GM19397 (cell line): ENCODE measurements around the gene CNTNAP2.

ENCODE experiments used
- ATAC-seq: cut with Tn5 transposase; IDR thresholded peaks from one replicate; pipeline ENCODE4 v1.9.1; 2021; ENCODE audit warnings: mild to moderate bottlenecking, moderate library complexity; ENCODE audit not compliant: unreplicated experiment

CNTNAP2 gene

DNA sequence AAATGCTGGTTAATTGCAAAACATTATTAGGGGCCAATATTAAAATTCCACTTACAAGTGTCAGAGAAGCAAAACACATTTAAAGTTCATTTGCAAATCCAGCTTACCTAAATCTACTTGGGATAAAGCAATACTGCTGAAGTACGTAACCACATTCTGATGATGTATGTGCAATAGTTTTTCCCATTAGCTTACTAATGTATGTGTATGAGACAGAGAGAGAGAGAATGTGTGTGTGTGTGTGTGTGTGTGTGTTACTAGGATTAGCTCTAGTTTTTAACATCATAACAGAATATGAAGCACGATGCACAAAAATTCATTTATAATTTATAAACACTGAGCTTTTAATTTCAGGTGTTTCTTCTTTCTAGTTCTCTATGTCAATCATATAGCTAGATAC, 1399.8 kb downstream of the CNTNAP2 start:
- no peak for ATAC-seq

DNA sequence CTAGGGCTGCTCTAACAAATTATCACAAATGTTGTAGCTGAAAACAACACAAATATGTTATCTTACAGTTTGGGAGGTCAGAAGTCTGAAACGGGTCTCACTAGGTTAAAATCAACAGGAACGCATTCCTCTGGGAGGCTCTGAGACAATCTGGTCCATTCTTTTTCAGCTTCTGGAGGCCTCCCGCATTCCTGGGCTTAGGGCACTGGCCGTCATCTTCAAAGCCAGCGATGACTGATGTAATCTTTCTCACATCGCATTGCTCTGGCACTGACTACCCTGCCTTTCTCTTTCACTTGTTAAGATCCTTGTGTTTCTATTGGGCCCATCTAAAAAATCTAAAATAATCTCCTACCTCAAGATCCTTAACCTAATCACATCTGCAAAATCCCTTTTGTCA, 1402.5 kb downstream of the CNTNAP2 start:
- ATAC-seq, result no peak

DNA sequence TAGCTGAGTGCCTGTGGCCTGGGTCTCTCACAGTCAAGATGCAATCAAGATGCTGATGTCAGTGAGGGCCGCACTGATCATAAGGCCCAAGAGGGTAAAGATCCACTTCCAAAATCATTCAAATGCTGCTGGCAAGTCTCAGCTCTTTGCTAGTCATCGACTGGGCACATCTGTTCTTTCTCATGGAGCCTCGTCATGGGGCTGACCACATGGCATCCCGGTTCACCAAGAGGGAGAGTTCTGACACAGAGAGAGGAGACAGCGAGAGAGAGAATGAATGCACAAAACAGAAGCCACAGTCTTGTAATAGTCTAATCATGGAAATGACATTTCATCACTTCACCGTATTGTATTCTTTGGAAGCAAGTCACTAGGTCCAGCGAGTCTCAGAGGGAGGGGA, 1406.5 kb downstream of the CNTNAP2 start:
- ATAC-seq, result no peak

DNA sequence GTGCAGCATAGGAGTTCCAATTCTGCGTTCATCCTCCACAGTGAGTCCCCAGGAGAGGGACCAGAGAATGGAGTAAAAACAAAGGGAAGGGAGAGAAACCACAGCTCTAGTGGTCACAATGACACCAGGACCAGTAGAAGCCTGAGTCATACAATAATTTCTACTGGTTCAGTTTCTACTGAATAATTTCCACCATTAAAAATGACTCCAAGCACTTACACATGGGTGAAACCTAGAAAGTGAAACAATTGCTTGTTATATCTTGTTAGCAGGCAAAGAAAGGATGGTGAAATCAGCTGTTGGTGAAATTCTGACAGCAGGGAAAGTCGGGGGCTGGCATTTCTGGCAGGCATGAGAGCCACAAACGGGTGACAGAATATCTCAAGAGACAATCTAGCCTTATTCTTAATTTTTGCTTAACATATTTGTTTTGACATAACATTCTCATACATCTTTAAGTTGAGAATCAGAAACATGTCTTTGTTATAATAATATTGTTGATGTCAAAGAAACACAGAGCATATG, 1408.2 kb downstream of the CNTNAP2 start:
- no peak for ATAC-seq

DNA sequence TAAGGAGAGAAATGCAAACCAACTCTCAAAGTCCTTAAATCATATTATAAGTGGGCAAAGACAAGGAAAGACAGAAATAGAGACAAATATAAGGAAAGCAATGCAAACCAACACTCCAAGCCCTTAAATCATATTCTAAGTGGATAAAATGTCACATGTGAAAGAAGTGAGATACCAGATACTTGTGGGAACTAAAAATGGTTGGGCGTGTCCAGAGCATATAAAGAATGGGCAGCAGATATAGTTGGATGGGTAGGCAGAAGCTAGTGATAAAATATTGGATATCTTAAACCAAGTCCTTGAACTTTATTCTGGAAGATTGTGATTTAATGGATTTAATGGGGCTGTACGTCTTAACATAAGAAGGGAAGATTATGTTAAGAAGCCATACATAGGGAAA, 1408.7 kb downstream of the CNTNAP2 start:
- ATAC-seq, result no peak

DNA sequence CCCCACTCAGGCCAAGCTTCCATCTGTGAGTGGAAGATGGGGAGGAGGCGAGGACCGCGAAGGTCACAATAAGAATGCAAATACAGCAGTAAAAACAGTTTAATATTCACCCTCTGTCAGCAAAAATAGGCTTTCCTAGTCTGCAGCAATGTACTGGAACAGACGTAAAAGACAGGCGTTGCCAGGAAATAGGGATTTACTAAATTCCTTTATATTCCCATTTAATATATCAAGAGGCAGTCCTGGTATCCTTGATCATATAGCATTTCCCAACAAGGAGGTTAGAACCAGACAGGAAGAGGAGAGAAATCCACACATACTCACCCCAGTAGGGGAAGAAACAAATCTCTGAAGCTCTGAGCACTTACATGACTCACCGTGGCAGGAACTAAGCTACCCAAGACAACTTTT, 1419.1 kb downstream of the CNTNAP2 start:
- ATAC-seq, result no peak

DNA sequence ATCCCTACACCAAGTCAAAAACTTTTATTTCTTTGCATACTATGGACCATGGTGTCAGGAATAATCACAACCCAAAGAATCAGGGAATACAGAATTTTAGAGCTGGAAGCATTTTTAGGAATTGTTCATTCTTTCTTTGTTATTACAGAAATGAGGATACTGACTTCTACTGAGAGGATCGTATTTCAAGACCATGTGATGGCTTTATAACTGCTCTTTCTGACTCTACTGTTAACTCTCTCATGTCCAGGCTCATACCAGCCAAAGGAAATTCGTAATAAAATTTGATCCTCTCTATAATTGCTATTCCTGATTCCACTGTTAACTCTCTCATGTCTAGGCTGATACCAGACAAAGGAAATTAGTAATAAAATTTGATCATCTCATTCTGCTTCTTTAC, 1423.1 kb downstream of the CNTNAP2 start:
- no peak for ATAC-seq

DNA sequence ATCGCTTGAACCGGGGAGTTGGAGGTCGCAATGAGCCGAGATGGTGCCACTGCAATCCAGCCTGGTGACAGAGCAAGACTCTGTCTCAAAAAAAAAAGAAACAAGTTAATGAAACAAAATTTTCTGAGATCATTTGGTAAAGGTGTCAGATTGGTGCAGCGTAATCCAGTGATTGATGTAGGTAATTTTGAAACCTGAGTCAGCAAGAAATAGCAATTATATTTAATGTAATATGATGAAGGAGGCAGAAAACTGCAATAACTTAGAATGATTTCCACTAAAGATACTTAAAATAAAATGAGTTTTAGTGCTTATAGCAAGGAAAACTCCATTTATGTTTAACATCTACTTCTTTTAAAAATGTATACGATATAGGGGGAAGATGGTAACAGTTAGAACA, 1424.1 kb downstream of the CNTNAP2 start:
- no peak for ATAC-seq

DNA sequence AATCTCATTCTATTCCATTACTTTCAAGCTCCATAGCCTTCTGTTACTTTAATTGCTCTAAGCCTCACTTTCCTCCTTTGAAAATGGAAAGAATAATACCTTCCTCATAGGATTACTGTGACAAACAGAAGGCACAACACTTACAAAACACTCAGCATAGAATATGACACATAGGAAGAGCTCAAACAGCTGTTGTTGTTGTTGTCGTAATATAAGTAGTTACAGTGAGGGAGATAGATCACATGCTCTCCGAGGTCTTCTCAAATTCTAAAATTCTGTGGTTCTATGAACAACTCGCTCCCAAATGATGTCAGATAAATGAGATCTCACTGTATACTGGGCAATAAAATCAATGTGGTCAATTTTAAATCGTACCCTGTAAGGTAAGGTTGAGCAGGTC, 1424.7 kb downstream of the CNTNAP2 start:
- ATAC-seq, result no peak

DNA sequence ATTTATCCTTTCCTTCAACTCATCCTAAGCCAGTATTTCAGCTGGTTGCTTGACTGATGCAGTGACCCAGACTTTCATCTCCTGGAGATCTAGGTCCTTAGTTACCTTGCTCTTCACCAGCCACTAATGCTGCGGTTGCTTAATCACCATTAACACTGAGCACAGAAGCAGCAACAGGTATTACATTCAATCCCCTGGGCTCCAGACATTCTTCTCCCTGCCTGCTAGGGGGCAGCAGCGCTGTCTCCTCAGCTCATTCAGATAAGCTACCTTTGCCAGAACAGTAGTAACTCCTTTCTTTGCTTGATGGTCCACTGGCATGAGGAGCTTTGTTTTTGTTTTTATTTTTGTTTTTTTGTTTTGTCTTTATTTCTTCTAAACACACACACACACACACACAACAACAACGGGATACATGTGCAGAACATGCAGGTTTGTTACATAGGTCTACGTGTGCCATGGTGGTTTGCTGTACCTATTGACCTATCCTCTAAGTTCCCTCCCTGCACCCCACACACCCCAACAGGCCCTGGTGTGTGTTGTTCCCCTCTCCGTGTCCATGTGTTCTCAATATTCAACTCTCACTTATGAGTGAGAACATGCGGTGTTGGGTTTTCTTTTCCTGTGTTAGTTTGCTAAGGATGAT, 1430.8 kb downstream of the CNTNAP2 start:
- no peak for ATAC-seq

DNA sequence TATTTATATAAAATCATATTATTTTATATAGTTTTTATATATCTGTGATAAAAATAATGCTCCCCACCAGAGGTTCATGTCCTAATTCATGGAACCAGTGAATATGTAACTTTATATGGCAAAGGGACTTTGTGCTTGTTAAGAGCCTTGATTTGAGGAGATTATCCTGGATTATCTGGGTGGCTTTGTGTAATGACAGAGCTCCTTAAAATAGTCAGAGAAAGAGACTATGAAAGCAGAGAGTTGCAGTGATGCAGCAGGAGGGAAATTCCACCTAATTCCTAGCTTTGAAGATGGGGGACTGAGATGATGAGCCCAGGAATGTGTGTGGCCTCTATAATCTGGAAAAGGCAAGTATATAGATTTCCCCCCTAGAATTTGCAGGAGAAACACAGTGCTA, 1439.7 kb downstream of the CNTNAP2 start:
- no peak for ATAC-seq

DNA sequence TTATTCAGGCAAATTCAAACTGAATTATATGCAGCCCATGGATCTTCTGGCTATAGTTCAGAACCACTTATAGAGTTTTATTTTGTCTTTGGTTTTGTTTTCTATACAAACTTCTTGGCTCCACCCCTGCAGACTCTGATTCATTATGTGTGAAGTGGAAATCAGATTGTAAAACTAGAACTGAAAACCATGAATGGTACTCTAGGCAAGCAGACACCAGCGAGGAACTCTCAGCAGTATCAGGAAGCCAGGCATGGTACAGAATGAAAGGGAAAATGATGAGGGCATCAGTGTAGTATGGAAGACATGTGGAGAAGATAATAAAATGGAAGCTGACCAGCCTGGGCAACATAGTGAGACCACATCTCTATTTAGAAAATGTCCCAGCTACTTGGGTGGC, 1447.1 kb downstream of the CNTNAP2 start:
- ATAC-seq, result no peak

DNA sequence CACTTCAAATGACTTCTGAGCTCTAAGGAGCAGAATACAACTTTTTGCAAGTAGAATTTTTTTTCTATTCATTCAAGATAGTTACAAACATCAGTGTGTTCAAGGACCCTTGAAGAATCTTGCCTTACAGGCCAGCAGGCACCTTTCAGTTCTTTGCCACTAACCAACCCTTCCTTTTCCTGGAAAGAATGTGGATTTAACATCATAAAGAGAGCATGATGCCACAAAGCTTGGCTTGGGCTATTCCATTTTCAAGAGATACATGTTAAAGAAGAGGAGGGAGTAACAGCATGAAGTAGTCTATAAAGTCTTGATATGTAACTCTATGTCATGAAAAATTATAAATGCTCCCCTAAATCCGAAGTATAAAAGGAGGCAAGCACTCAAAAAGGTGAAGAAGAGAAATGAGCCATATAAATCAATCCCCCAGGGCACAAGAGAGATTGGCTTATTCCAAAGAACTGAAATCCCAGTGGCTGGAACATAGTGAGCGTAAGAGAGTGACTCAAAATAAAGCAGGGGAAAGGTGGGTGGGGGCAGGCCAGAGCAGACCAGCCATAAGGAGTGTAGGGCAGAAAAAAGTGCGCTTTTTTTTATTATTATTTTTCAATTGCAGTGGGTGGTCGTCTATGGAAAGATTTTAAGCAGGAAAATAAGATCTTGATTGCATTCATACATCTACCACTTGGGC, 1448.3 kb downstream of the CNTNAP2 start:
- no peak for ATAC-seq

DNA sequence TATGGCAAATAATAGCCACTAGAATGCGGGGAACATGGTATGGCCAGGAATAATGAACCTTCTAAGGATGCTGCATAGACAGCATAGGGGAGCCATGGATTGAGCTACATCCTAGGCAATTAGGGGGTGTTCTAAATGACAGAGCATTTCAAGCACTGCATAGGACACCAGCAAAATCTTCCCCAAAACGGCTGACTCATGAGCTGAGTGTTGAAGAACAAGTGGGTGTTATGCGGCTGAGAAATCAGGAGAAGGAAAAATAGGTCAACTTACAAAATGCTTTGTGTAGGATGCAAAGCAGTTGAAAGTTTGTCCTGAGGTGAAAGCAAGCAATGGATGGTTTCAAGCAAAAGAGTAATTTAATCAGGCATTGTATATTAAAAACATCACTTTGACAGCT, 1450.4 kb downstream of the CNTNAP2 start:
- no peak for ATAC-seq

DNA sequence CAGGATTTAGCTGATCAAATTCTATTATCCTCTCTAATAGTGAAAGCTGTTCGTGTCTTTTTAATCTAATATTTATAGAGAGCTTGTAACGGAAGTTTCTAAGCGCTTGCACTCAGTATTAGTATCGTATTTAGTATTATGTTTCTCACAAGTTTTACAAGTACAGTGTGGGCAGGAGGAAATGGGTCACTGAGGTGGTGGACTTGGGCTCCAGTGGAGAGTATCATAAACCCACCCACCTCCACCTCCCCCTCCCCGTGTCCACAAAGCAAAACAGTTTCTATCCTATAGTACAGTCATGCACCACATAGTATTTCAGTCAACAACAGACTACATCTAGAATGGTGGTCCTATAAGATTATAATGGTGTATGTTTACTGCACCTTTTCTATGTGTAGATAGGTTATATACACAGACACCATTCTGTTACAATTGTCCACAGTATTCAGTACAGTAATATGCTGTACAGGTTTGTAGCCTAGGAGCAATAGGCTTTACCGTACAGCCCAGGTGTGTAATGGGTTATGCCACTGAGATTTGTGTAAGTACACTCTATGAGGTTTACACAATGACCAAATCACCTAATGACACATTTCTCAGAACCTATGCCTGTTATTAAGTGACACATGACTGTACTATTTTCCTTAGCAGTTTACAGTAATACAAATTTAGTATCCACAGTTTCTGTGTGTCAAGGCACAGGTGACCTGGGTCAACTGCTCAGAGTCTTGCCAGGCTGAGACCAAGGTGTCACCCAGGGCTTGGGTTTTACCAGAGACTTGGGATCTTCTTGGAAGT, 1452.7 kb downstream of the CNTNAP2 start:
- no peak for ATAC-seq

DNA sequence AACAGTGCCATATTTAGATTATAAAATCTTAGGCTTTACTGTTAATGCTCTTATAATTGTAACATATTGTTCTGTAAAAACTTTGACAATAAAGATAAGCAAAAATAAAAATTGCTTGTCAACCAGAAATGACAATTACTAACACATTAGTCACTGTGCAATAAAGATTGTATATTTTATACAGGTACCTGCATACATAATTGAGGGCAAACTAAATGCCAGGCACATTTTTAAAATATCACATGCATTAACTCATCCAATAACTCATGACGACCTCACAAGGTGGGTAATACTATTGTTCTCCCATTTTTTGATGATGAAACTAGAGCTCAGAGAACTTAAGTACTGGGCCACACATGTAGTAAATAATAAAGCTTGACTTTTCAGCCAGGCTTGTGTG, 1453.8 kb downstream of the CNTNAP2 start:
- ATAC-seq, result no peak

DNA sequence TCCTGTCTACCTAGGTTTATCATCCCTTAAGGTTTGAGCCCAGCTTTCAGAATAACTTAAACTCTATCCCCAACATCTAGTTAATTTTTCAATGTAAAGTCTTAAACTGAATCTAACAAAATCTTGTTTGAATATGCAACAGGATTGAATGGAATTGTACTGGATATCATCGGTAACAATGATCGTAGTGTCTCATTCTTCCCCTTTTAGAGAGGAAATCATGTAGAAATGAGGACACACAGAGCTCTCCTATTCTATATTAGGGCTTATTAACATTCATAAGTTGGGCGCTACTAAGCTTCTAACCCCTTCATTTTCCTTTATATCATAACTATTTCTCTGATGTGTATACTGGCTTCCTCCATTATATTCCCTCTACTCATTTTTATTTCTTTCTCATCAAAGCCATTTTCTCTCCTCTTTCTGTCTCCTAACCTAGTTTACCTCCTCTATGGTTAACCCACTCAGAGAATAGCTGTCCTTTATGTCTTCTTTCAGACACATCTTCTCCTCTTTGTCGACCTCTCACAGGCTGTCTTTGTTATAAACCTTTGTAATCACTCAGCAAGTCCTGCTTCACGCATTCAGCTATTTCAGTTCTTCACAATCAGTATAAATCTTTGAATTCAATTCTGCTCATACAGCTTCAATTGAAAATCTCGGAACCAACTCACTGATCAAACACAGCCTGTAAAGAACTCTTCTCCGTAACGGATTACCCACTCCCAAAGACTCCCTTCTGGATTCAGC, 1455.0 kb downstream of the CNTNAP2 start:
- ATAC-seq, result no peak

DNA sequence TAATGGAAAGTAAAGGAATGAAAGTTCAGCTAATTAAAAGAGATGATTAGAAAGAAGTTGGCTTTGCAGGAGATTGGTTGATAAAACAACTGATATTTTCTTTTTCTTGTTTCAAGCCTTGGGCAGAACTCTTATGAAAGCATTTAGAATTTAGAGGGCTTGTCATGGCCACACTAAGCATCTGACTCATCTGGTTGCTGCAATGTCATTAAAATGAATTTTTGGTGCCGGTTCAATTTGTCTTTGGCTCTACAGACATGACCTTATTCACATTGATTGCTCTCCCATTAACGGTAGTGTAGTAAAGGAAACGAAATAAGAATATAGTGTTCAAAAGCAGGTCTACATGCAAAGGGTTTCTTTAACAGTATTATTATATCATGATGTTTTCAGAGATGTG, 1461.6 kb downstream of the CNTNAP2 start:
- ATAC-seq, result no peak

DNA sequence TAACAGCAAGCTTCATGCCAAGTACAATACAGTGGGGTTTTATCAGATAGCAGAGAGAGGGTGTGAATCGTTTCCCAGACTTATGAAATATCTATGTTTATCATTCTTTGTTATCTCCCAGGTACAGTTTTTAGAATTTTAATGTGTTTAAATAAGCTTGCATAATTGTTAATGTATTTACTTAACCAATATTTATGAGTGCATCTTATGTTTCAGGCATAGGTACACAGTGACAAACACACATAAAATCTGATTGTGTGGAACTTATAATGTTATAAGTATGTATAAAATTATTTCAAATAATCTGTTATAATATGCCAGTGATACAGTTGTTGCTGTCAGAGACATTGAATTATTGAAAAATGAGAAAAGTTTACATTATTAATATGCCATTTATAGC, 1462.5 kb downstream of the CNTNAP2 start:
- ATAC-seq, result no peak

DNA sequence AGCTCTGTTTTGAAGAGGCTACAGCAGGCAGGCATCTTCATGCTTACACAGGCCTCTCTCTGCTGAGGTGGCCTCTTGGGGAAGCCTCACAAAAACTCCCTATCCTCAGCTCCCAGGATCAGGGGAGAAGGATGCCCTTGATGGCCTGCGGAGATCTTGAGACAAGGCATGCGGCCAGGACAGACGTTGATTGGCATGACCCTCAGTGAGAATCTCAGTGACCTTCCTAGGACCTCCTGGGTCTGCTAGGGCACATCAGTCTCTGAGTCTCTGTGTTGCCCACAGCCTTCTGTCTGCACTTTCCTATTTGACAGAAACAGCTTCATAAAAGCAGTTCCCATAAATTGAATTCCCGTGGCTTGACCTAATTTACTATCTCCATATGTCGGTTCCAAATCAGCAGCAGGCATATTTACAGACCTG, 1468.2 kb downstream of the CNTNAP2 start:
- no peak for ATAC-seq

DNA sequence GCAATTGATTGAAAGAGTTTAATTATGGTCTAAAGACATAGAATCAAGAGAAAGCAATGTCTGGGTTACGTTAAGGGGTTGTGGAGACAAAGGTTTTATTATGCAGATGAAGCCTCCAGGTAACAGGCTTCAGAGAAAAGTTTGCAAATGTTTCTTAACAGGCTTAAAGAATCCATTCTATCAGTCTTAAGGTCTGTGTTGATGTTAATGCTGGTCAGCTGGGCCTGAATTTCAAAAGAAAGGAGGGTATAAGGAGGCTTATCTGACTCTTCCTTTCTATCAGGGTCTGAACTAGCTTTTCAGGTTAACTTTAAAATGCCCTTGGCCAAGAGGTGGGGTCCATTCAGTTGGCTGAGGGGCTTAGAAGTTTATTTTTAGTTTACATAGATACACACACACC, 1469.5 kb downstream of the CNTNAP2 start:
- ATAC-seq, result no peak
